Endothelial cell (in vitro differentiated cells): ENCODE data around the gene SLC7A5. TPM values are rescaled to one million over a fixed set of nuclear protein-coding genes. Genes with fewer than 3 reads are reported as not detected.
"Not testable (repeated sequence)": the region's sequence is repeated elsewhere in the genome, so short reads cannot be mapped to it uniquely, and the experiment has no call there.

Source experiments
- DNase-seq: peaks from one replicate; pipeline ENCODE4 v3.0.0; 2021; ENCODE audit warnings: low spot score
- H3K27ac Mint-ChIP-seq: one replicate; pipeline ENCODE4 v1.8.0; 2021; ENCODE audit warnings: mixed read lengths, inconsistent platforms; ENCODE audit not compliant: unreplicated experiment
- H3K27me3 Mint-ChIP-seq: one replicate; pipeline ENCODE4 v1.8.0; 2021; ENCODE audit warnings: mild to moderate bottlenecking, moderate library complexity, mixed read lengths, inconsistent platforms; ENCODE audit not compliant: unreplicated experiment
- H3K36me3 Mint-ChIP-seq: one replicate; pipeline ENCODE4 v1.8.0; 2021; ENCODE audit warnings: mild to moderate bottlenecking, low read depth, mixed read lengths, inconsistent platforms; ENCODE audit not compliant: unreplicated experiment
- H3K4me1 Mint-ChIP-seq: one replicate; pipeline ENCODE4 v1.8.0; 2021; ENCODE audit warnings: mild to moderate bottlenecking, mixed read lengths, inconsistent platforms; ENCODE audit not compliant: unreplicated experiment
- H3K4me3 Mint-ChIP-seq: one replicate; pipeline ENCODE4 v1.8.0; 2021; ENCODE audit warnings: mild to moderate bottlenecking, mixed read lengths, inconsistent platforms; ENCODE audit not compliant: unreplicated experiment
- H3K9me3 Mint-ChIP-seq: one replicate; pipeline ENCODE4 v1.8.0; 2021; ENCODE audit warnings: mixed read lengths, inconsistent platforms; ENCODE audit not compliant: unreplicated experiment
- total RNA-seq: library from RNA; stranded (reverse); fragmentation: NEBNext Ultra II Directional; extraction: Animal tissue kit (Norgen Biotek cat#: 25700); gene quantifications from one replicate; pipeline ENCODE4 v1.2.1, GENCODE V29; 2021; ENCODE audit not compliant: unreplicated experiment
- TF ChIP-seq, protein P1 (sequence below): fragments of 200-600 bp; sonication (generic); IDR thresholded peaks from one replicate; pipeline ENCODE4 v1.5.0; 2021; ENCODE audit warnings: antibody characterized with exemption; ENCODE audit not compliant: unreplicated experiment

The SLC7A5 gene
- total RNA-seq, 1 donor from 2014 or later: 18.8 TPM

DNA sequence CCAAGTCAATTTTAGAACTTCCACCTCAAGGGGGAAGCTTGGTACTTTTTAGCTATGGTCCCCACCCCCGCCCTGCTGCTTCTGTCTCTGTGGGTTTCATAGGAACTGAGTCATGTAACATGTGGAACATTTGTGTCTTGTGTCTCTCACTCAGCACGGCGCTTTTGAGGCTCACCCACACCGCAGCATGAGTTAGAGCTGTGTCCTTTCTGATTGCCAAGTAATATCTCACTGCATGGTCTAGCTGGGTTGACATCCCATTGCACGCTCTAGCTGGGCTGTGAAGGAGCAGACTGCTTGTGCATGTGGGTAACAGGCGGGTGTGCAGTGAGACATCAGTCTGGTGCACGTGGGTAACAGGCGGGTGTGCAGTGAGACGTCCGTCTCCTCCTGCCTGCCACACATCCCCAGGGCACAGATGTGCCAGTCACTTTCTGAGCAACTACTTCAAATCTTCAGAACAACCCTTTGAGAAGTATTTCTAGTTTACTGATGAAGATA lies 26.4 kb upstream of the SLC7A5 start:
- Mint-ChIP-seq H3K9me3 (no peaks in the 10 kb centered on the region), H3K36me3 (no peaks in the 10 kb centered on the region), H3K27me3 (peaks cover 5% of the 10 kb centered on the region), H3K27ac (no peak overlapping the region), H3K4me3 (no peak overlapping the region), H3K4me1 (no peaks in the 10 kb centered on the region)
- TF ChIP-seq, protein P1, sequence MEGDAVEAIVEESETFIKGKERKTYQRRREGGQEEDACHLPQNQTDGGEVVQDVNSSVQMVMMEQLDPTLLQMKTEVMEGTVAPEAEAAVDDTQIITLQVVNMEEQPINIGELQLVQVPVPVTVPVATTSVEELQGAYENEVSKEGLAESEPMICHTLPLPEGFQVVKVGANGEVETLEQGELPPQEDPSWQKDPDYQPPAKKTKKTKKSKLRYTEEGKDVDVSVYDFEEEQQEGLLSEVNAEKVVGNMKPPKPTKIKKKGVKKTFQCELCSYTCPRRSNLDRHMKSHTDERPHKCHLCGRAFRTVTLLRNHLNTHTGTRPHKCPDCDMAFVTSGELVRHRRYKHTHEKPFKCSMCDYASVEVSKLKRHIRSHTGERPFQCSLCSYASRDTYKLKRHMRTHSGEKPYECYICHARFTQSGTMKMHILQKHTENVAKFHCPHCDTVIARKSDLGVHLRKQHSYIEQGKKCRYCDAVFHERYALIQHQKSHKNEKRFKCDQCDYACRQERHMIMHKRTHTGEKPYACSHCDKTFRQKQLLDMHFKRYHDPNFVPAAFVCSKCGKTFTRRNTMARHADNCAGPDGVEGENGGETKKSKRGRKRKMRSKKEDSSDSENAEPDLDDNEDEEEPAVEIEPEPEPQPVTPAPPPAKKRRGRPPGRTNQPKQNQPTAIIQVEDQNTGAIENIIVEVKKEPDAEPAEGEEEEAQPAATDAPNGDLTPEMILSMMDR: no peak
- DNase-seq: no peak

DNA sequence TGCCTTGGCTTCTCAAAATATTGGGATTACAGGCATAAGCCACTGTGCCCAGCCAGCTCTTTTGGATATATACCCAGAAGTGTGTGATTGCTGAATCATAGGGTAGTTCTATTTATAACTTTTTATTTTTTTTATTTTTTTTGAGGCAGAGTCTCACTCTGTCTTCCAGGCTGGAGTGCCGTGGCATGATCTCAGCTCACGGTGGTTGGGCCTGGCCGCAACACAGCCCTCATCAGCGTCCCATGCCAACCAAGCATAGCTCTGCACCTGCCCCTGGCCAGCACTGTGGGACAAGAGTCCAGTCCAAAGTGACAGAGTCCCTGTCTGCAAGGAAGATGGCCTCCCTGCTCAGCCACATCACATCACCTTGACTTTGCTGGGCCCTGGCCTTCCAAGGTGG lies 24.7 kb upstream of the SLC7A5 start:
- not testable (repeated sequence) for H3K4me3 Mint-ChIP-seq, H3K27me3 Mint-ChIP-seq, H3K9me3 Mint-ChIP-seq, DNase-seq, H3K4me1 Mint-ChIP-seq, H3K27ac Mint-ChIP-seq, H3K36me3 Mint-ChIP-seq

DNA sequence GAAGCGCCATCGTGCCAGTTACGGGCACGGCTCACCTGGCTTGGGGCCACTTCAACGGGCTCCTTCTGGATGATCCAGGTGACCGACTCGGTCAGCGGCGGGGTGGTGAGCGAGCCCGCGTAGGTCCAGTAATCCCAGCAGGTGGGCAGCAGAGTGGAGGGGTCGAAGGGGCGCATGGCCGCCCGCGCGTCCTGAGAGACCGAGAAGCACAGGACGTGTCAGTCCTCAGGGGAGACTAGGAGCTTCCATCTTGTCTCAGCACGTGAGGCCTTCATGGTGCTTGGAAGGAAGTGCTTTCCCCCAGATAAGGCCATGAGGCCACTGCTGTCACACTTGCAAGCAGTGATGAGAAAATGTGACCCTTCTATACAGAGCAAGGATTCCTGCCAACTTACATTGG lies 22.5 kb upstream of the SLC7A5 start:
- no peaks in the 10 kb centered on the region for H3K9me3 Mint-ChIP-seq
- no peaks in the 10 kb centered on the region for H3K36me3 Mint-ChIP-seq
- H3K4me3 Mint-ChIP-seq: no peak overlapping the region
- no peak overlapping the region for H3K27ac Mint-ChIP-seq
- TF ChIP-seq, protein P1: no peak
- no peak for DNase-seq
- H3K27me3 Mint-ChIP-seq: peaks cover 6% of the 10 kb centered on the region
- H3K4me1 Mint-ChIP-seq: no peaks in the 10 kb centered on the region

DNA sequence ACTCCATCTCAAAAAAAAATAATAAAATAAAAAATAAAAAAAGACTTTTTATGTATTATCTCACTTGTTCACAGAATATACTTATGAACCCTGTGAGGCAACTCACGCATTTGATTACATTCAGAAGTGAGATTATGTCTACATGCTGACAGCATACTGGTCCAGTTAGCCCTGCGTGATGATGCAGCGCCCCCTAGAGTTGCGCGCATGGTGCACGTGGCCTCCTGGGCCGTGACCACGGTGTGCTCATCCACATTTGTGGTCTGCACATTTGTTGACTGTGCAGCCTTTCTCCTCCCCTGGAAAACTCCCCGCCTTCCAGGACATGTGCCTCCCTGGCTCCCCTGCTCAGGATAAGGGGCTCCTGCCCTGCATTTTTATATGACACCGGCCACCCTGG lies 20.5 kb upstream of the SLC7A5 start:
- H3K9me3 Mint-ChIP-seq, H3K27ac Mint-ChIP-seq, DNase-seq, H3K36me3 Mint-ChIP-seq, H3K27me3 Mint-ChIP-seq, H3K4me1 Mint-ChIP-seq, H3K4me3 Mint-ChIP-seq: not testable (repeated sequence)
- TF ChIP-seq, protein P1: peak; percentile 28

DNA sequence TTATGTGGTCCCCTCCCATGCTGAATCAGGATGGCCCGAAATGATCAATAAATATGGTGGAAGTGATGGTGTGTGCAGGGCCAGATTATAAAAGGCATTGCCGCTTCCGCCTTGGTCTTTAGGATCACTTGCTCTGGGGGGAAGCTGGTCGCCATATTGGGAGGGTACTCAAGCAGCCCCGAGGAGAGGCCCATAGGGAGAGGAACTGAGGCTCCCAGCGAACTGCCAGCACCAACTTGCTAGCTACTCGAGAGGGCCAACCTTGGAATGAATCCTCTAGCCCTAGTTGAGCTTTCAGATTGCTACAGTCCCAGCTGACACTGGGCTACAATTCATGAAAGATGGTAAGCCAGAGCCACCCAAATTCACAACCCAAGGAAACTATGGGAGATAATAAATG lies 19.0 kb upstream of the SLC7A5 start:
- not testable (repeated sequence) for DNase-seq, H3K27ac Mint-ChIP-seq, H3K36me3 Mint-ChIP-seq, H3K27me3 Mint-ChIP-seq, H3K4me3 Mint-ChIP-seq, H3K4me1 Mint-ChIP-seq, H3K9me3 Mint-ChIP-seq

DNA sequence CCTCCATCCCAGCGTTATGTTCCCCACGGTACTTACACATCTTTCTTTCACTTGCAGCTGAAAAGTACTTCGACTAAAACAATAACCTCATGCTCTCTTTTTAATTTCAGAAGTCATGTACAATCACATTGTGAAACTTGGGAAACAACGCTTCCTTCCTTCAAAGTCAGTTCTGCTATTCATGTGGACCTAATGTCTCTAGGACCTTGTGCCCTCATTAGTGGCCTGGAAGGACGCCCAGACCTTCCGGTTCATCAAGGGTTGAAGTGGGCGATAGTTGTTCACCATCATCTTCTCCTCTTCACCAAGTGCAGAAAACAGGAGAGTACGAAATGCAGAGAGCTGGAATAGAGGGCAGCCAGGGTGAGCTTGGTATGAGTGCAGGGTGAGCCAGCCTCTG lies 18.6 kb upstream of the SLC7A5 start:
- H3K4me1 Mint-ChIP-seq, H3K27me3 Mint-ChIP-seq, H3K27ac Mint-ChIP-seq, DNase-seq, H3K4me3 Mint-ChIP-seq, H3K9me3 Mint-ChIP-seq, H3K36me3 Mint-ChIP-seq: not testable (repeated sequence)

DNA sequence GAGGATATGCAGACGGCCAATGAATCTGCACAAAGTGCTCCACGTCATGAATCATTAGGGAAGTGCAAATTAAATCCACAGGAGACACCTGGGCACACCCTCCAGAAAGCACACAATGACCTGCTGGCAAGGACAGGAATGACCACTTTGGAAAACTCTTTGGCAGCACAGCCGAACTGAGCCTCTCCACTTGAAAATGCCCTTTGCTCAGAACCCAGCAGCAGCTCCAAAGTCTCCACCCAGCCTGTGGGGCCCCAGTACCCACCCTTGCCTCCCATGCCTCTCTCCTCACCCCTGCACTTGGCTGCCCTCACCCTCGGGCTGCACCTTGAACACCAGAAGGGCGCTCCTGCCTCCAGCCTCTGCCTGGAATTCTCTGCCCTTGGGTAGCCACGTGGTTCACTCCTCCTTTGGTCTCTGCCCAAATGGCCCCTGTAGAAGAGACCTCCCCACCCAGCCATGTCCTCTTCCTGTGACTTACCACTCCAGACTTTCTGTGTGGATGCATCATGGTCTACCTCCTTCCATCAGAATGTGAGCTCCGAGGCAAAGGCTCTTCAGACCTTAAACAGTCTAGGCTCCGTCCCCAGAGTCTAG lies 16.2 kb upstream of the SLC7A5 start:
- not testable (repeated sequence) for H3K4me3 Mint-ChIP-seq, H3K9me3 Mint-ChIP-seq, H3K4me1 Mint-ChIP-seq, H3K27ac Mint-ChIP-seq, H3K27me3 Mint-ChIP-seq, H3K36me3 Mint-ChIP-seq, DNase-seq
